Neural cell (in vitro differentiated cells): ENCODE data around the gene TRPM2.

ENCODE experiments used
- EP300 ChIP-seq: fragments of 450-650 bp; conservative IDR thresholded peaks from 2 replicates; pipeline ENCODE4 v1.6.1; 2014; ENCODE audit warnings: antibody characterized with exemption, mild to moderate bottlenecking, moderate library complexity; ENCODE audit not compliant: poor library complexity, severe bottlenecking
- MXI1 ChIP-seq: fragments of 450-650 bp; conservative IDR thresholded peaks from 2 replicates; pipeline ENCODE4 v1.6.1; 2014; ENCODE audit warnings: antibody characterized with exemption, mild to moderate bottlenecking; ENCODE audit not compliant: poor library complexity, severe bottlenecking
- POLR2AphosphoS5 ChIP-seq: IDR thresholded peaks from 2 replicates; pipeline ENCODE4 v1.6.1; 2012
- SMC3 ChIP-seq: fragments of 450-650 bp; conservative IDR thresholded peaks from 2 replicates; pipeline ENCODE4 v1.6.1; 2014; ENCODE audit warnings: antibody characterized with exemption, mild to moderate bottlenecking, moderate library complexity; ENCODE audit not compliant: poor library complexity
- TAF1 ChIP-seq: IDR thresholded peaks from 2 replicates; pipeline ENCODE4 v1.6.1; 2012; ENCODE audit warnings: low read depth
- TF ChIP-seq, protein P1 (sequence below): fragments of 450-650 bp; IDR thresholded peaks from 2 replicates; pipeline ENCODE4 v1.5.1; 2014; ENCODE audit warnings: antibody characterized with exemption, mild to moderate bottlenecking, moderate library complexity; ENCODE audit not compliant: poor library complexity, severe bottlenecking

DNA sequence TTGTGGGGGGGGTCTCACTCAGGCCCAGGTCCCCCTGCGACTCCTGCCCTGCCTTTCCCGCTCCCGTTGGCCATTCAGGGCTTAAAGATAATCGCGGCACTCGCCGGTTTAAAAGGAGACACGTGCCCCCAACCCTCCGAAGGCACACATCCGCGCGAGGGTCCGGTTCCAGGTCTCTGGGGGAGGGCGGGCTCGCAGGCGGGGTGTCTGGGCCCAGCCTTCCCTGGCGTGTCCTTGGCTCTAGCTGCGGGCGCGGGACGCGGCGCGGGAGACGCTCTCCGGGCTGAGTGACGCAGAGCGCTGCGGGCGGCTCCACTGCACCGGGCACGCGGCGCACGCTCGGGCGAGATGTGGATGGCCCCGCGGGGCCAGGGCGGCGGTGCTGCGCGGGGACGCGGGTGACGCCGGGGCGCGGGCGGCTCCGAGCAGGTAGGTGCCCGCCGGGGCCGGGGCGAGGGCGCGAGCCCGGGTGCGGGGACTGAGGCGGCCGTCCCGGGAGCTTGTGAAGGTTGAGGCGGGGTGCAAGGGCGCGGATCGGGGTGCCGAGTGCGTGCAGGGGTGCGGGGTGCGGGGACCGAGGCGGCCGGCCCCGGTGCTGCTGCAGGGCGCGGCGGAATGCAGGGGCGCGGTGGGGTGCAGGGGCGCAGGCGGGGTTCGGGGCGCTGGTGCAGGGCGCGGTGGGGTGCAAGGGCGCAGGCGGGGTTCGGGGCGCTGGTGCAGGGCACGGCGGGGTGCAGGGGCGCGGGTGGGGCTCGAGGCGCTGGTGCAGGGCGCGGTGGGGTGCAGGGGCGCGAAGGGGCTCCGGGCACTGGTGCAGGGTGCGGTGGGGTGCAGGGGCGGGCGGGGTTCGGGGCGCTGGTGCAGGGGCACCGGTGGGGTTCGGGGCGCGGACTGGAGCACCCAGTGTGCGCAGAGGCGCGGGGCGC lies 3.3 kb upstream of the TRPM2 start:
- TF ChIP-seq SMC3 (no peak), MXI1 (no peak), POLR2AphosphoS5 (no peak), EP300 (no peak), TAF1 (no peak)
- TF ChIP-seq, protein P1, sequence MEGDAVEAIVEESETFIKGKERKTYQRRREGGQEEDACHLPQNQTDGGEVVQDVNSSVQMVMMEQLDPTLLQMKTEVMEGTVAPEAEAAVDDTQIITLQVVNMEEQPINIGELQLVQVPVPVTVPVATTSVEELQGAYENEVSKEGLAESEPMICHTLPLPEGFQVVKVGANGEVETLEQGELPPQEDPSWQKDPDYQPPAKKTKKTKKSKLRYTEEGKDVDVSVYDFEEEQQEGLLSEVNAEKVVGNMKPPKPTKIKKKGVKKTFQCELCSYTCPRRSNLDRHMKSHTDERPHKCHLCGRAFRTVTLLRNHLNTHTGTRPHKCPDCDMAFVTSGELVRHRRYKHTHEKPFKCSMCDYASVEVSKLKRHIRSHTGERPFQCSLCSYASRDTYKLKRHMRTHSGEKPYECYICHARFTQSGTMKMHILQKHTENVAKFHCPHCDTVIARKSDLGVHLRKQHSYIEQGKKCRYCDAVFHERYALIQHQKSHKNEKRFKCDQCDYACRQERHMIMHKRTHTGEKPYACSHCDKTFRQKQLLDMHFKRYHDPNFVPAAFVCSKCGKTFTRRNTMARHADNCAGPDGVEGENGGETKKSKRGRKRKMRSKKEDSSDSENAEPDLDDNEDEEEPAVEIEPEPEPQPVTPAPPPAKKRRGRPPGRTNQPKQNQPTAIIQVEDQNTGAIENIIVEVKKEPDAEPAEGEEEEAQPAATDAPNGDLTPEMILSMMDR: no peak
